Lower leg skin (tissue), 4 donors: ENCODE results near the gene VPS26B. TPM values are rescaled to one million over a fixed set of nuclear protein-coding genes. Genes with fewer than 3 reads are reported as not detected.

ENCODE experiments used
- DNase-seq, 2 donors: peaks; one replicate each; pipeline ENCODE4 v3.0.0-alpha.2; 2019; ENCODE audit warnings: low spot score in 2 of 2
- H3K4me3 ChIP-seq: fragments of 200-600 bp; sonication (generic); 2 replicates; pipeline ENCODE4 v1.5.1; 2017; ENCODE audit warnings: mild to moderate bottlenecking, low read depth; ENCODE audit not compliant: poor library complexity, severe bottlenecking
- CTCF ChIP-seq, 3 donors: fragments of 450-650 bp; IDR thresholded peaks; one replicate each; pipeline ENCODE4 v1.5.1; 2016; ENCODE audit warnings: antibody characterized with exemption in 3 of 3, mild to moderate bottlenecking in 3 of 3, moderate library complexity in 2 of 3
- POLR2A ChIP-seq, 2 donors: fragments of 450-650 bp; IDR thresholded peaks; one replicate each; pipeline ENCODE4 v1.6.1; 2016 to 2017; ENCODE audit warnings: antibody characterized with exemption in 2 of 2, mild to moderate bottlenecking in 1 of 2, moderate library complexity in 1 of 2
- WGBS, 2 donors: methylation state at CpG; one replicate each; pipeline ENCODE4 v1.1.5; 2018; 5-methylcytosine and 5-hydroxymethylcytosine counted together
- intact Hi-C: fragments of 100-400 bp; cut with DNase I; formaldehyde crosslinking; loops from one replicate; pipeline ENCODE4 v1.15.0; 2023; ENCODE audit warnings: low total_unique reads
- total RNA-seq, 4 donors: library from RNA; depleted of rRNA; stranded (reverse); fragments of >200 nt; gene quantifications; one replicate each; pipeline ENCODE4 v1.1.0, GENCODE V29; 2016

VPS26B gene
- total RNA-seq, 4 donors from 2014 or later: 50.6 to 76.5 (median 64.1) TPM

GRCh38 chr11:134244593-134244992 is 20.1 kb downstream of the VPS26B start:
- intact Hi-C loops: no loop called here
- no peak overlapping the region for H3K4me3 ChIP-seq
- DNase-seq: no peak
- WGBS, 2 donors: 45 to 50% methylated on average over 7 of the region's 7 CpGs
- TF ChIP-seq POLR2A (IDR thresholded peaks at IDR 0.05): no peak
- TF ChIP-seq CTCF (IDR thresholded peaks at IDR 0.05): no peak

GRCh38 chr11:134245434-134245833 is 21.0 kb downstream of the VPS26B start:
- intact Hi-C loops: no loop called here
- 91 to 92% methylated on average over 14 of the region's 14 CpGs for WGBS, 2 donors
- DNase-seq: no peak

GRCh38 chr11:134246100-134246499 is 21.6 kb downstream of the VPS26B start:
- DNase-seq: no peak
- intact Hi-C loops: no loop called here
- H3K4me3 ChIP-seq: no peak overlapping the region
- TF ChIP-seq POLR2A (IDR thresholded peaks at IDR 0.05) (no peak), CTCF (IDR thresholded peaks at IDR 0.05) (no peak)
- WGBS, 2 donors: 70 to 88% methylated on average over 11 of the region's 11 CpGs

More at GRCh38 chr11:134245434-134245833, 21.0 kb downstream of the VPS26B start:
- no peak overlapping the region for H3K4me3 ChIP-seq
- no peak for TF ChIP-seq POLR2A (IDR thresholded peaks at IDR 0.05)
- TF ChIP-seq CTCF (IDR thresholded peaks at IDR 0.05): no peak

- no peak overlapping the region for H3K4me3 ChIP-seq
- DNase-seq: no peak
- 81 to 83% methylated on average over 4 of the region's 4 CpGs for WGBS, 2 donors
- intact Hi-C loops: no loop called here
- no peak for TF ChIP-seq CTCF (IDR thresholded peaks at IDR 0.05)
- TF ChIP-seq POLR2A (IDR thresholded peaks at IDR 0.05): no peak
These were observed 22.2 kb downstream of the VPS26B start for GRCh38 chr11:134246678-134247077.

- TF ChIP-seq CTCF (IDR thresholded peaks at IDR 0.05) (no peak), POLR2A (IDR thresholded peaks at IDR 0.05) (no peak)
- H3K4me3 ChIP-seq: no peak overlapping the region
- intact Hi-C loops: no loop called here
- WGBS, 2 donors: 67 to 70% methylated on average over 7 of the region's 7 CpGs
- DNase-seq: no peak
These were observed 24.5 kb downstream of the VPS26B start for GRCh38 chr11:134248910-134249480.

- no peak overlapping the region for H3K4me3 ChIP-seq
- intact Hi-C loops: no loop called here
- no peak for TF ChIP-seq CTCF (IDR thresholded peaks at IDR 0.05)
- no peak for TF ChIP-seq POLR2A (IDR thresholded peaks at IDR 0.05)
- 86 to 91% methylated on average over 3 of the region's 3 CpGs for WGBS, 2 donors
- DNase-seq: no peak
These were observed 25.8 kb downstream of the VPS26B start for GRCh38 chr11:134250246-134250645.
